Spleen (tissue), 7 donors: ENCODE results near the gene PCED1A.
A peak's percentile ranks its signal among the peaks of the same experiment; 100 is the strongest.

ENCODE experiments used
- POLR2A ChIP-seq, 3 donors: fragments of 450-650 bp; IDR thresholded peaks; one replicate each; pipeline ENCODE4 v1.5.1; 2017; ENCODE audit warnings: antibody characterized with exemption in 3 of 3, mild to moderate bottlenecking in 1 of 3
- POLR2AphosphoS5 ChIP-seq, 3 donors: sonication (generic); formaldehyde crosslinking; IDR thresholded peaks; one replicate each; pipeline ENCODE4 v1.5.1; 2017; ENCODE audit warnings: antibody characterized with exemption in 3 of 3
- TF ChIP-seq, protein P1 (sequence below), 11 experiments: fragments of 200-600 bp in 7 of 11; fragments of 450-650 bp in 4 of 11; sonication (generic) in 4 of 11; IDR thresholded peaks in 8 of 11; conservative IDR thresholded peaks in 3 of 11; 1 replicate in 7 of 11; 2 replicates in 4 of 11; pipeline versions ENCODE4 v1.4.0 to v1.8.0; 2016 to 2021; ENCODE audit warnings: antibody characterized with exemption in 11 of 11, inconsistent platforms in 4 of 11, mild to moderate bottlenecking in 1 of 11
- donor health status: DM: no; HTN: no; CAD: no; lungs with moderate emphysema.
- donor health status: DM: no; HTN: no; CAD: no.
- donor health status: DM: no; HTN: no; CAD: no.

DNA sequence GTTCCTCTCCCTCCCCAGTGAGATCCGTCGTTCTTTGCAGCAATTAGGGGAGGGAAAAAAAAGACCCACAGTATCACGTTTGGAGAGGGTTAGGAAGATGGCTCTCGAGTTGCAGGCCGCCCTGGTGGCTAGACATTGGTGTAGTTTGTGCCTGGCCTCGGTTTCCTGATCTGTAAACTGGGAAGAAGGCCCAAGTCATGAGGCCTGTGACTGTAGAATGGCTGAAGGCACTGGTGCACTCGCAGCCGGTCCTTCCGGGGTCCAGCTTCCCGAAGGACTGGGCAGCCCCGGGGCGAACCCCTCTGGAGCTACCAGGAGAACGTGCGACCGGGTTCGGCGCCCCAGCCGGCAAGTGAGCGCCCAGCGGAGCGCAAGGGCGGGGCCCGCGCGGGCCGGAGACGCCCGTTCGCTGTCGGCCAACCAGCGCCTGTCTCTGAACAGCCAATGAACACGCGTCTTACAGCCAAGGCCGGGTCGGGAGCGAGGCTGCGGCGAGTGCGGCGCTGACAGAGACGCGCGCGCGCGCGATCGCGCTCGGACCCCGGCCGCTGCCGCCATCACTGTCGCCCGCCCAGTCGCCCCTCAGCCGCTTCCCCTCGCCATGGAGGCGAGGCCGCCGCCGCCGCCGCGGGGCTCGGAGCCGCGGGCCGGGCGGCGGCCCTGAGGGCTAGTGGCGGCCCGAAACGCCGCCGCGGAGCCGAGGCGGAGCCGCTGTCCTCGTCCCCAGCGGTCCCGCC lies 32.7 kb upstream of the PCED1A start, which contains the start of gene PTPRA:
- TF ChIP-seq, protein P1, sequence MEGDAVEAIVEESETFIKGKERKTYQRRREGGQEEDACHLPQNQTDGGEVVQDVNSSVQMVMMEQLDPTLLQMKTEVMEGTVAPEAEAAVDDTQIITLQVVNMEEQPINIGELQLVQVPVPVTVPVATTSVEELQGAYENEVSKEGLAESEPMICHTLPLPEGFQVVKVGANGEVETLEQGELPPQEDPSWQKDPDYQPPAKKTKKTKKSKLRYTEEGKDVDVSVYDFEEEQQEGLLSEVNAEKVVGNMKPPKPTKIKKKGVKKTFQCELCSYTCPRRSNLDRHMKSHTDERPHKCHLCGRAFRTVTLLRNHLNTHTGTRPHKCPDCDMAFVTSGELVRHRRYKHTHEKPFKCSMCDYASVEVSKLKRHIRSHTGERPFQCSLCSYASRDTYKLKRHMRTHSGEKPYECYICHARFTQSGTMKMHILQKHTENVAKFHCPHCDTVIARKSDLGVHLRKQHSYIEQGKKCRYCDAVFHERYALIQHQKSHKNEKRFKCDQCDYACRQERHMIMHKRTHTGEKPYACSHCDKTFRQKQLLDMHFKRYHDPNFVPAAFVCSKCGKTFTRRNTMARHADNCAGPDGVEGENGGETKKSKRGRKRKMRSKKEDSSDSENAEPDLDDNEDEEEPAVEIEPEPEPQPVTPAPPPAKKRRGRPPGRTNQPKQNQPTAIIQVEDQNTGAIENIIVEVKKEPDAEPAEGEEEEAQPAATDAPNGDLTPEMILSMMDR (IDR thresholded peaks at IDR 0.05 in 8 of 11, conservative IDR thresholded peaks at IDR 0.05 in 3 of 11), result no peak
- peak in 2 of 3 donors; percentile 69 for TF ChIP-seq POLR2A (IDR thresholded peaks at IDR 0.05)
- peak; percentile 92 to 94 (median 94) for TF ChIP-seq POLR2AphosphoS5 (IDR thresholded peaks at IDR 0.05)
